ENCODE measurements around the gene ZBTB40. TPM values are rescaled to one million over a fixed set of nuclear protein-coding genes. Genes with fewer than 3 reads are reported as not detected.

The ZBTB40 gene
- polyA plus RNA-seq, 1 of the 3 experiments (the other 2 are of a cell fraction) = 5.0 TPM

DNA sequence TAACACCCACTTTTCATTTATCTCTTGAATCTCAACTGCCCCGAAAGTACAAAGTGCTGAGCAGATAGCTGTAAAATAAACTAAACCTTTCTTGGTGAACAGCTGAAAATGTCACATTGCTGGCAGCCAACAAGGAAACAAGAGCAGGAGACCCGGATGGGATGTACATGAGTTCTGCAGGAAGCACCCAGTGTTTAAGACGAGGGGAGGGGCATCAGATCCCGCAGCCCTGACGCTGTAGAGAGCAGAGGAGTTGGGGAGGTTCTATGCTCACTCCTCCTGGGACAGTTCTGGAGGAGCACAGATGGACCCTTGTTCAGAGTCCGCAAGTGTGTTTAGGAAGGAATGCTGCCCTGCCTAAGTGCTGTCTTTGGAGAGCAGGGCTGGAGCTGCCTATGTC, 79.6 kb downstream of the ZBTB40 start:
- H3K4me3 ChIP-seq (ENCODE audit: low read depth in 2 of 2, low read length in 1 of 2) = no peak overlapping the region
- H3K4me2 ChIP-seq = no peak overlapping the region
- H3F3A ChIP-seq (replicated peaks; ENCODE audit: insufficient read depth) = no peaks in the 10 kb centered on the region
- no peaks in the 10 kb centered on the region for H3K9me3 ChIP-seq
- no peak for DNase-seq
- TF ChIP-seq GATA2 (CRISPR knock-in tag; IDR thresholded peaks at IDR 0.05) = no peak
- TF ChIP-seq FOXM1 (IDR thresholded peaks at IDR 0.05; ENCODE audit: low read depth) = no peak
- H2AFZ ChIP-seq (ENCODE audit: low read depth) = no peak overlapping the region
- no peak overlapping the region for H3K9ac ChIP-seq
- no peaks in the 10 kb centered on the region for H4K20me1 ChIP-seq (ENCODE audit: insufficient read depth)
- H3K79me2 ChIP-seq (ENCODE audit: insufficient read depth) = no peaks in the 10 kb centered on the region
- CTCF ChIA-PET = interaction anchor here (0.8 to 11.7 kb wide), 7 partner anchors 90 to 426 kb away, joined by 3 to 289 read pairs (median 3); partner anchors contain the start of gene C1QC
- 91% methylated on average over 5 of the region's 6 CpGs for WGBS (ENCODE audit: low lambda C conversion rate)
- H3K27me3 ChIP-seq (ENCODE audit: insufficient read depth) = no peaks in the 10 kb centered on the region
- H3K27ac ChIP-seq (ENCODE audit: low read depth in 2 of 2, low read length in 1 of 2) = no peak overlapping the region
- POLR2A ChIA-PET = no interaction called here
- peaks cover 0 to 44% of the 10 kb centered on the region in 2 experiments; a peak in 1 of 4 replicates for H3K4me1 ChIP-seq (ENCODE audit: control insufficient read depth in 1 of 2, insufficient read depth in 2 of 2, low read depth in 1 of 2, low read length in 1 of 2)
- no peaks in the 10 kb centered on the region for H3K9me2 ChIP-seq
- H3K36me3 ChIP-seq (replicated peaks in 1 of 2; ENCODE audit: control insufficient read depth in 1 of 2, insufficient read depth in 2 of 2, low read length in 1 of 2) = peaks cover 0 to 18% of the 10 kb centered on the region in 2 experiments

DNA sequence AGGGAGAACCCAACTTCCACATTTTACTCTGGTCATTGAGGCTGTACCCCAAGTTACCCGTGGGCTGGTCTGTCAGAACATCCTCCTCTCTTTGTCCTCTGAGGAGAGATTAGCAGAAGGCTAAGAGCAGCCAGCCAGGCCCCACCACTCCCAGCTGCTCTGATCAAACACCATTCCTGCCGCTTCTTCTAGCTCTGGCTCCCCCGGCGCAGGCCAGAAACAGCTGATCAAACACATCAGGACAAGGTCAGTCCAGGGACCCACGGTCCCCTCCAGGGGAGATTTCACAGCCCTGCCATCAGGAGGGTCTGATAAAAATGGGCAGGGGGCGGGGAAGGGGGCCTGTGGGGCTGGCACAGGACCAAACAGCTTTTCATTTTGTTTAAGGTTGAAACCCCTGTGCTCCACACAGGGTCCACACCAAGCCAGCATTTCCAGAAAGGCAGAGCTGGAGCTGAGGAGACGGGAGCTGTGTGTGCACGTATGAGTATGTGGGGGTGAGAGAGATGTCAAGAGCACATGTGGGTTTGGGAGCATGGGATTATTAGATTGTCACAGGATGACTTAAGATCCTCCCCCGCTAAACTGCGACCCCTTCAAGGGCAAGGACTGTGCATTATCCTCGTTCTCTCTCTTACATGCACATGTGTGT, 81.7 kb downstream of the ZBTB40 start:
- no peak overlapping the region for H3K9ac ChIP-seq
- no peaks in the 10 kb centered on the region for H3K27me3 ChIP-seq (ENCODE audit: insufficient read depth)
- no peaks in the 10 kb centered on the region for H3K36me3 ChIP-seq (replicated peaks in 1 of 2; ENCODE audit: control insufficient read depth in 1 of 2, insufficient read depth in 2 of 2, low read length in 1 of 2)
- H3K4me3 ChIP-seq (ENCODE audit: low read depth in 2 of 2, low read length in 1 of 2) = no peak overlapping the region
- H3K4me2 ChIP-seq = no peak overlapping the region
- no peaks in the 10 kb centered on the region for H3K79me2 ChIP-seq (ENCODE audit: insufficient read depth)
- H3F3A ChIP-seq (replicated peaks; ENCODE audit: insufficient read depth) = no peaks in the 10 kb centered on the region
- 80% methylated on average over 8 of the region's 11 CpGs for WGBS (ENCODE audit: low lambda C conversion rate)
- no peaks in the 10 kb centered on the region for H4K20me1 ChIP-seq (ENCODE audit: insufficient read depth)
- peak; percentile 79 for DNase-seq
- H3K9me2 ChIP-seq = no peaks in the 10 kb centered on the region
- ChIA-PET POLR2A (interaction anchor here (0.9 to 1.6 kb wide), 2 partner anchors 39 to 113 kb away, joined by 3 to 7 read pairs; no protein-coding TSS in a partner anchor), CTCF (interaction anchor here (1.1 to 11.7 kb wide), 4 partner anchors 10 to 112 kb away, joined by 3 to 289 read pairs (median 51); partner anchors contain the start of gene C1QC)
- peaks cover 0 to 24% of the 10 kb centered on the region in 2 experiments; a peak in 1 of 4 replicates for H3K4me1 ChIP-seq (ENCODE audit: control insufficient read depth in 1 of 2, insufficient read depth in 2 of 2, low read depth in 1 of 2, low read length in 1 of 2)
- TF ChIP-seq MXI1 (IDR thresholded peaks at IDR 0.05; ENCODE audit: low read depth, low read length) (peak; percentile 47; the same call in 1 of the 2 replicates), RAD21 (IDR thresholded peaks at IDR 0.05; ENCODE audit: low read length) (peak; percentile 12; the same call in 1 of the 2 replicates), RCOR1 (IDR thresholded peaks at IDR 0.05; ENCODE audit: low read length) (no peak), SMC3 (IDR thresholded peaks at IDR 0.05; ENCODE audit: low read depth, low read length) (no peak), EP300 (IDR thresholded peaks at IDR 0.05; ENCODE audit: borderline replicate concordance in 1 of 2, low read depth in 1 of 2, low read length in 1 of 2) (peak in 1 of 2 experiments; percentile 51; a peak in 1 of 4 replicates), YY1 (IDR thresholded peaks at IDR 0.05; ENCODE audit: low read depth) (no peak), CHD2 (IDR thresholded peaks at IDR 0.05; ENCODE audit: low read length, partially characterized antibody) (no peak), ELF1 (IDR thresholded peaks at IDR 0.05) (no peak), GATA2 (CRISPR knock-in tag; IDR thresholded peaks at IDR 0.05) (no peak)
- TF ChIP-seq, protein P1, sequence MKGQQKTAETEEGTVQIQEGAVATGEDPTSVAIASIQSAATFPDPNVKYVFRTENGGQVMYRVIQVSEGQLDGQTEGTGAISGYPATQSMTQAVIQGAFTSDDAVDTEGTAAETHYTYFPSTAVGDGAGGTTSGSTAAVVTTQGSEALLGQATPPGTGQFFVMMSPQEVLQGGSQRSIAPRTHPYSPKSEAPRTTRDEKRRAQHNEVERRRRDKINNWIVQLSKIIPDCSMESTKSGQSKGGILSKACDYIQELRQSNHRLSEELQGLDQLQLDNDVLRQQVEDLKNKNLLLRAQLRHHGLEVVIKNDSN (IDR thresholded peaks at IDR 0.05; ENCODE audit: borderline replicate concordance, low read depth) = no peak
- TF ChIP-seq, protein P2, sequence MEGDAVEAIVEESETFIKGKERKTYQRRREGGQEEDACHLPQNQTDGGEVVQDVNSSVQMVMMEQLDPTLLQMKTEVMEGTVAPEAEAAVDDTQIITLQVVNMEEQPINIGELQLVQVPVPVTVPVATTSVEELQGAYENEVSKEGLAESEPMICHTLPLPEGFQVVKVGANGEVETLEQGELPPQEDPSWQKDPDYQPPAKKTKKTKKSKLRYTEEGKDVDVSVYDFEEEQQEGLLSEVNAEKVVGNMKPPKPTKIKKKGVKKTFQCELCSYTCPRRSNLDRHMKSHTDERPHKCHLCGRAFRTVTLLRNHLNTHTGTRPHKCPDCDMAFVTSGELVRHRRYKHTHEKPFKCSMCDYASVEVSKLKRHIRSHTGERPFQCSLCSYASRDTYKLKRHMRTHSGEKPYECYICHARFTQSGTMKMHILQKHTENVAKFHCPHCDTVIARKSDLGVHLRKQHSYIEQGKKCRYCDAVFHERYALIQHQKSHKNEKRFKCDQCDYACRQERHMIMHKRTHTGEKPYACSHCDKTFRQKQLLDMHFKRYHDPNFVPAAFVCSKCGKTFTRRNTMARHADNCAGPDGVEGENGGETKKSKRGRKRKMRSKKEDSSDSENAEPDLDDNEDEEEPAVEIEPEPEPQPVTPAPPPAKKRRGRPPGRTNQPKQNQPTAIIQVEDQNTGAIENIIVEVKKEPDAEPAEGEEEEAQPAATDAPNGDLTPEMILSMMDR (IDR thresholded peaks at IDR 0.05) = no peak
- TF ChIP-seq, protein P3, sequence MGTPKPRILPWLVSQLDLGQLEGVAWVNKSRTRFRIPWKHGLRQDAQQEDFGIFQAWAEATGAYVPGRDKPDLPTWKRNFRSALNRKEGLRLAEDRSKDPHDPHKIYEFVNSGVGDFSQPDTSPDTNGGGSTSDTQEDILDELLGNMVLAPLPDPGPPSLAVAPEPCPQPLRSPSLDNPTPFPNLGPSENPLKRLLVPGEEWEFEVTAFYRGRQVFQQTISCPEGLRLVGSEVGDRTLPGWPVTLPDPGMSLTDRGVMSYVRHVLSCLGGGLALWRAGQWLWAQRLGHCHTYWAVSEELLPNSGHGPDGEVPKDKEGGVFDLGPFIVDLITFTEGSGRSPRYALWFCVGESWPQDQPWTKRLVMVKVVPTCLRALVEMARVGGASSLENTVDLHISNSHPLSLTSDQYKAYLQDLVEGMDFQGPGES (IDR thresholded peaks at IDR 0.05; ENCODE audit: low read depth, low read length) = no peak
- H3K9me3 ChIP-seq = no peaks in the 10 kb centered on the region
- peak overlapping the region in 1 of 2 experiments; percentile 63; a peak in 1 of 4 replicates for H3K27ac ChIP-seq (ENCODE audit: low read depth in 2 of 2, low read length in 1 of 2)
- H2AFZ ChIP-seq (ENCODE audit: low read depth) = no peak overlapping the region
